BJ (cell line): Measurements from ENCODE around the gene CKAP2L. TPM values are rescaled to one million over a fixed set of nuclear protein-coding genes. Genes with fewer than 3 reads are reported as not detected.

Experiments used
- CTCF ChIA-PET: fragments of 350-600 bp; formaldehyde crosslinking; extraction: SDS; loops from one replicate; lab custom pipeline; 2021; ENCODE audit warnings: antibody characterized with exemption, inconsistent platforms; lab: Yijun Ruan, JAX
- POLR2A ChIA-PET: fragments of 300-600 bp; sonication (Branson Sonifier 250); formaldehyde crosslinking; extraction: SDS; loops from one replicate; lab custom pipeline; 2021; ENCODE audit warnings: antibody characterized with exemption; lab: Charles Lee
- DNase-seq: peaks from one replicate; pipeline ENCODE4 v3.0.0-alpha.2; 2011; ENCODE audit warnings: low read depth
- H3K27me3 ChIP-seq: 2 replicates; pipeline ENCODE4 v1.6.0; 2011; ENCODE audit warnings: low read length; ENCODE audit not compliant: control insufficient read depth, insufficient read depth
- H3K36me3 ChIP-seq: 2 replicates; pipeline ENCODE4 v1.5.1; 2011; ENCODE audit warnings: low read length; ENCODE audit not compliant: control insufficient read depth, insufficient read depth
- H3K4me3 ChIP-seq: 2 replicates; pipeline ENCODE4 v1.5.1; 2011; ENCODE audit warnings: low read depth, mild to moderate bottlenecking, control low read depth, low read length
- polyA plus RNA-seq: library from polyadenylated mRNA; depleted of rRNA; stranded (reverse); fragments of >200 nt; gene quantifications from 2 replicates; pipeline ENCODE4 v1.2.3, GENCODE V29; 2011
- TF ChIP-seq, protein P1 (sequence below): IDR thresholded peaks from 2 replicates; pipeline ENCODE4 v1.5.1; 2011; ENCODE audit warnings: low read depth, mild to moderate bottlenecking, control low read depth, inconsistent platforms, low read length, moderate library complexity; ENCODE audit not compliant: insufficient read depth

CKAP2L gene
- polyA plus RNA-seq, 1 experiment = 3.3 TPM

GRCh38 chr2:112782234-112782799 is 17.9 kb upstream of the CKAP2L start:
- no peak for DNase-seq
- TF ChIP-seq, protein P1, sequence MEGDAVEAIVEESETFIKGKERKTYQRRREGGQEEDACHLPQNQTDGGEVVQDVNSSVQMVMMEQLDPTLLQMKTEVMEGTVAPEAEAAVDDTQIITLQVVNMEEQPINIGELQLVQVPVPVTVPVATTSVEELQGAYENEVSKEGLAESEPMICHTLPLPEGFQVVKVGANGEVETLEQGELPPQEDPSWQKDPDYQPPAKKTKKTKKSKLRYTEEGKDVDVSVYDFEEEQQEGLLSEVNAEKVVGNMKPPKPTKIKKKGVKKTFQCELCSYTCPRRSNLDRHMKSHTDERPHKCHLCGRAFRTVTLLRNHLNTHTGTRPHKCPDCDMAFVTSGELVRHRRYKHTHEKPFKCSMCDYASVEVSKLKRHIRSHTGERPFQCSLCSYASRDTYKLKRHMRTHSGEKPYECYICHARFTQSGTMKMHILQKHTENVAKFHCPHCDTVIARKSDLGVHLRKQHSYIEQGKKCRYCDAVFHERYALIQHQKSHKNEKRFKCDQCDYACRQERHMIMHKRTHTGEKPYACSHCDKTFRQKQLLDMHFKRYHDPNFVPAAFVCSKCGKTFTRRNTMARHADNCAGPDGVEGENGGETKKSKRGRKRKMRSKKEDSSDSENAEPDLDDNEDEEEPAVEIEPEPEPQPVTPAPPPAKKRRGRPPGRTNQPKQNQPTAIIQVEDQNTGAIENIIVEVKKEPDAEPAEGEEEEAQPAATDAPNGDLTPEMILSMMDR = no peak
- no peaks in the 10 kb centered on the region for H3K36me3 ChIP-seq
- H3K27me3 ChIP-seq = no peaks in the 10 kb centered on the region
- no peak overlapping the region for H3K4me3 ChIP-seq
- POLR2A ChIA-PET = no interaction called here
- CTCF ChIA-PET = interaction anchor here (1.4 kb wide), 1 partner anchor 10 kb away, joined by 5 read pairs; no protein-coding TSS in a partner anchor

DNA sequence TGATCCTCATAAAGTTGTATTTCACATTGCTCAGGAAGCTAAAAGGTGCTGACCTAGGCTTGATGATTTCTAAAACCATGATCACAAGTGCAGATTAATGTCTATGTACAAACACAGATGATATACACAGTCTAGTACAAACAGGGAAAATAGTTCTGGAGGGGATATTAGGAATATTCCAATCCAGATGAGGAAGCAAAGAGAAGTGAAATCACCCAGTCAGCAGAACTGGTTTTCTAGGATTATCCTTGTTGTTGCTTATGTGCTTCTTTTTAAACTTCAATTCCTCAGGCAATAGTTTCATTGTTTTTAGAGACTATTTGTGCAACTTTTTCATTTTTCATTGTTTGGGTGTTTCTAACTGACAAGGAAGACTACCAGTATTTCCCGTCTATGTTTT is 15.2 kb upstream of the CKAP2L start:
- TF ChIP-seq, protein P1 = no peak
- no peak for DNase-seq
- Histone ChIP-seq H3K4me3 (no peak overlapping the region), H3K27me3 (no peaks in the 10 kb centered on the region), H3K36me3 (no peaks in the 10 kb centered on the region)
- ChIA-PET CTCF (no interaction called here), POLR2A (no interaction called here)

DNA sequence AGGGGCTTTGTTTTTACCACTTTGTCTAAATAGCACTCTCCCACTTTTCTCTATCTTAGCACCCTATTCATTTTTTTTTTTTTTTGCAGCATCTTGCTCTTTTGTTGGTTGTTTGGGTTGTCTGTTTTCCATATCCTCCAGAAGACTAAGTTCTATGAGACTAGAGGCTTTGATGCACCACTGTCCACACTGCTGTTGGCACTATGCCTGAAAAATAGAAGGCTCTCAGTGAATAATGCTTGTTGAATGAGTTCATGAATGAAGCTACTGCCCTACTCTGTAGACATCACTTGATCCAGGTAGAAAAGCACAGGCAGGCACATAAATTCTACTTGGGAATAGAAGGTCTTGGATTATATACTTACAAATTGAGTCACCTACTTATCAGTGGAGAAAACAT is 12.6 kb upstream of the CKAP2L start:
- ChIA-PET POLR2A (no interaction called here), CTCF (no interaction called here)
- DNase-seq = no peak
- no peaks in the 10 kb centered on the region for H3K27me3 ChIP-seq
- TF ChIP-seq, protein P1 = no peak
- no peaks in the 10 kb centered on the region for H3K36me3 ChIP-seq
- no peak overlapping the region for H3K4me3 ChIP-seq

DNA sequence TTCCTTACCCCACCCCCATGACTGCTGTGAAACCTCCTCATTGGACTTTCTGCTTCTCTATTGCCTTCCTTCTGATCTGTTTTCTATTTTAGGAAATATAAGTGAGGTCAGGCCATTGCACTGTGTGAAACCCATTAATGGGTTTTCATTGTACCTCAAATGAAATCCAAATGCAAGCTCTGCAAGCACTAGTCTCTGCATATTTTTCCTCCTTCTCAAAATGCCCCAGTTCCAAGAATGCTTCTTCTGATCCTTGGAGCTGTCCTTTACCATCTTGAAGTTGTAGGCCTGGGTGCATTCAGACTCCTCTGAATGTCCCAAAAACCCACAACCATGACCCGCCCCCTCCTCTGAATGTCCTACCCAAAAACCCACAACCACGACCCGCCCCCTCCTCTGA is 11.7 kb upstream of the CKAP2L start:
- TF ChIP-seq, protein P1 = no peak
- no peak for DNase-seq
- POLR2A ChIA-PET = no interaction called here
- CTCF ChIA-PET = no interaction called here
- Histone ChIP-seq H3K27me3 (no peaks in the 10 kb centered on the region), H3K4me3 (no peak overlapping the region), H3K36me3 (no peaks in the 10 kb centered on the region)

GRCh38 chr2:112774536-112775285 is 10.3 kb upstream of the CKAP2L start:
- TF ChIP-seq, protein P1 = no peak
- DNase-seq = no peak
- POLR2A ChIA-PET = no interaction called here
- Histone ChIP-seq H3K27me3 (no peaks in the 10 kb centered on the region), H3K4me3 (no peak overlapping the region), H3K36me3 (no peaks in the 10 kb centered on the region)
- CTCF ChIA-PET = interaction anchor here (0.6 to 0.9 kb wide), 2 partner anchors 11 to 146 kb away, joined by 3 to 5 read pairs; no protein-coding TSS in a partner anchor
